ENCODE measurements around the gene SRSF4.

- TF ChIP-seq, protein P1, sequence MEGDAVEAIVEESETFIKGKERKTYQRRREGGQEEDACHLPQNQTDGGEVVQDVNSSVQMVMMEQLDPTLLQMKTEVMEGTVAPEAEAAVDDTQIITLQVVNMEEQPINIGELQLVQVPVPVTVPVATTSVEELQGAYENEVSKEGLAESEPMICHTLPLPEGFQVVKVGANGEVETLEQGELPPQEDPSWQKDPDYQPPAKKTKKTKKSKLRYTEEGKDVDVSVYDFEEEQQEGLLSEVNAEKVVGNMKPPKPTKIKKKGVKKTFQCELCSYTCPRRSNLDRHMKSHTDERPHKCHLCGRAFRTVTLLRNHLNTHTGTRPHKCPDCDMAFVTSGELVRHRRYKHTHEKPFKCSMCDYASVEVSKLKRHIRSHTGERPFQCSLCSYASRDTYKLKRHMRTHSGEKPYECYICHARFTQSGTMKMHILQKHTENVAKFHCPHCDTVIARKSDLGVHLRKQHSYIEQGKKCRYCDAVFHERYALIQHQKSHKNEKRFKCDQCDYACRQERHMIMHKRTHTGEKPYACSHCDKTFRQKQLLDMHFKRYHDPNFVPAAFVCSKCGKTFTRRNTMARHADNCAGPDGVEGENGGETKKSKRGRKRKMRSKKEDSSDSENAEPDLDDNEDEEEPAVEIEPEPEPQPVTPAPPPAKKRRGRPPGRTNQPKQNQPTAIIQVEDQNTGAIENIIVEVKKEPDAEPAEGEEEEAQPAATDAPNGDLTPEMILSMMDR (IDR thresholded peaks at IDR 0.05; ENCODE audit: low read length) = no peak
- no peak for TF ChIP-seq EZH2 (optimal IDR thresholded peaks at IDR 0.05; ENCODE audit: low read depth, low read length)
These were observed 11.7 kb downstream of the SRSF4 start for GRCh38 chr1:29169976-29170375.

All from MM.1S (cell line).